HCT116 (cell line): ENCODE results near the gene LYSMD3. TPM values are rescaled to one million over a fixed set of nuclear protein-coding genes. Genes with fewer than 3 reads are reported as not detected.

Experiments used
- ATAC-seq: fragments of 200-7000 bp; cut with Tn5 transposase; 2 replicates; pipeline ENCODE4 v1.9.1; 2020; ENCODE audit warnings: mild to moderate bottlenecking, moderate library complexity
- BruUV-seq: library from RNA; stranded (reverse); fragments of 400-500 nt; replicated peaks from 2 replicates; lab custom pipeline; 2021; lab: Mats Ljungman, UMichigan
- CTCF ChIA-PET: fragments of 300-600 bp; sonication (Branson Sonifier 250); formaldehyde crosslinking; loops from one replicate; lab custom pipeline; 2021; ENCODE audit warnings: antibody characterized with exemption; lab: Charles Lee
- POLR2A ChIA-PET: fragments of 300-600, 350-600 bp; sonication (Branson Sonifier 250); formaldehyde crosslinking; loops from one replicate; lab custom pipeline; 2021; ENCODE audit warnings: antibody characterized with exemption; lab: Charles Lee
- RAD21 ChIA-PET, 2 experiments: fragments of 300-600 bp; sonication (Branson Sonifier 250); formaldehyde crosslinking; loops; one replicate each; lab custom pipeline; 2023; ENCODE audit warnings: low total read pairs in 2 of 2; ENCODE audit not compliant: uncharacterized antibody in 2 of 2, unreplicated experiment in 2 of 2, low non-redundant PET in 1 of 2; lab: Charles Lee
- DNase-seq: peaks from one replicate; pipeline ENCODE4 v3.0.0-alpha.2; 2010; ENCODE audit warnings: low read depth, low spot score
- H2AFZ ChIP-seq: fragments of 200-600 bp; shearing (Covaris generic), sonication (generic); 2 replicates; pipeline ENCODE4 v1.6.1; 2017; ENCODE audit warnings: low read depth, mixed run types, mixed read lengths, antibody characterized with exemption, low read length; ENCODE audit not compliant: poor library complexity, severe bottlenecking
- H3K27ac ChIP-seq: 2 replicates; pipeline ENCODE4 v1.5.1; 2012; ENCODE audit warnings: low read depth, low read length
- H3K27me3 ChIP-seq: fragments of 200-600 bp; sonication (generic); 2 replicates; pipeline ENCODE4 v1.6.1; 2016; ENCODE audit warnings: mixed run types, low read length, mixed read lengths; ENCODE audit not compliant: insufficient read depth
- H3K36me3 ChIP-seq, 2 experiments: fragments of 200-500 bp in 1 of 2; fragments of 200-600 bp in 1 of 2; sonication (Bioruptor generic) in 1 of 2; sonication (generic) in 1 of 2; 2 replicates each; pipeline versions ENCODE4 v1.5.1 to v1.6.1; 2014 to 2016; ENCODE audit warnings: low read length in 2 of 2, inconsistent platforms in 1 of 2, mixed read lengths in 1 of 2, mixed run types in 1 of 2; ENCODE audit not compliant: insufficient read depth in 2 of 2, control insufficient read depth in 1 of 2
- H3K4me1 ChIP-seq, 2 experiments: fragments of 200-600 bp in 1 of 2; sonication (generic) in 1 of 2; 2 replicates each; pipeline versions ENCODE4 v1.5.1 to v1.6.1; 2012 to 2017; ENCODE audit warnings: low read length in 2 of 2, inconsistent platforms in 1 of 2, mild to moderate bottlenecking in 1 of 2, mixed read lengths in 1 of 2, mixed run types in 1 of 2, moderate library complexity in 1 of 2; ENCODE audit not compliant: insufficient read depth in 2 of 2, control insufficient read depth in 1 of 2
- H3K4me2 ChIP-seq: fragments of 200-600 bp; sonication (generic); 2 replicates; pipeline ENCODE4 v1.6.1; 2017; ENCODE audit warnings: mixed run types, low read length, mixed read lengths
- H3K4me3 ChIP-seq, 2 experiments: fragments of 200-600 bp in 1 of 2; sonication (generic) in 1 of 2; replicated peaks in 1 of 2; 2 replicates each; pipeline ENCODE4 v1.5.1; 2011 to 2016; ENCODE audit warnings: low read length in 2 of 2, control low read depth in 1 of 2, low read depth in 1 of 2, mild to moderate bottlenecking in 1 of 2, mixed read lengths in 1 of 2, mixed run types in 1 of 2
- H3K79me2 ChIP-seq: fragments of 200-600 bp; sonication (generic); 2 replicates; pipeline ENCODE4 v1.6.1; 2017; ENCODE audit warnings: mild to moderate bottlenecking, mixed run types, low read length, moderate library complexity, mixed read lengths; ENCODE audit not compliant: insufficient read depth
- H3K9ac ChIP-seq: fragments of 200-600 bp; sonication (generic); 2 replicates; pipeline ENCODE4 v1.6.1; 2016; ENCODE audit warnings: low read length, mixed read lengths
- H3K9me2 ChIP-seq: fragments of 200-600 bp; sonication (generic), shearing (Covaris generic); 2 replicates; pipeline ENCODE4 v1.6.1; 2017; ENCODE audit warnings: mixed run types, mild to moderate bottlenecking, moderate library complexity; ENCODE audit not compliant: insufficient read depth
- H3K9me3 ChIP-seq, 2 experiments: fragments of 200-500 bp in 1 of 2; fragments of 200-600 bp in 1 of 2; sonication (Bioruptor generic) in 1 of 2; sonication (generic) in 1 of 2; 2 replicates each; pipeline ENCODE4 v1.6.1; 2014 to 2017; ENCODE audit warnings: low read length in 2 of 2, mixed read lengths in 2 of 2, inconsistent platforms in 1 of 2, low read depth in 1 of 2, mild to moderate bottlenecking in 1 of 2, mixed run types in 1 of 2, moderate library complexity in 1 of 2; ENCODE audit not compliant: control insufficient read depth in 1 of 2, insufficient read depth in 1 of 2
- H4K20me1 ChIP-seq: fragments of 200-600 bp; sonication (generic), shearing (Covaris generic); 2 replicates; pipeline ENCODE4 v1.6.1; 2017; ENCODE audit warnings: mixed run types, mild to moderate bottlenecking, moderate library complexity; ENCODE audit not compliant: insufficient read depth
- ATF3 ChIP-seq: IDR thresholded peaks from 2 replicates; pipeline ENCODE4 v1.6.1; 2012
- CBX3 ChIP-seq: IDR thresholded peaks from 2 replicates; pipeline ENCODE4 v1.6.1; 2012; ENCODE audit warnings: low read depth
- CEBPB ChIP-seq: IDR thresholded peaks from 2 replicates; pipeline ENCODE4 v1.6.1; 2012; ENCODE audit warnings: low read depth
- CTCF ChIP-seq, 3 experiments: fragments of 200-600 bp in 1 of 3; sonication (generic) in 1 of 3; IDR thresholded peaks in 2 of 3; conservative IDR thresholded peaks in 1 of 3; 2 replicates each; pipeline ENCODE4 v1.5.1; 2012 to 2017; ENCODE audit warnings: low read depth in 2 of 3, low read length in 2 of 3, antibody characterized with exemption in 1 of 3, borderline replicate concordance in 1 of 3, control low read depth in 1 of 3, mild to moderate bottlenecking in 1 of 3, mixed read lengths in 1 of 3, mixed run types in 1 of 3, moderate library complexity in 1 of 3; ENCODE audit not compliant: insufficient read depth in 1 of 3
- EGR1 ChIP-seq: IDR thresholded peaks from 2 replicates; pipeline ENCODE4 v1.6.1; 2012; ENCODE audit warnings: low read depth
- ELF1 ChIP-seq: IDR thresholded peaks from 2 replicates; pipeline ENCODE4 v1.6.1; 2012; ENCODE audit warnings: low read depth, borderline replicate concordance
- FOSL1 ChIP-seq: IDR thresholded peaks from 2 replicates; pipeline ENCODE4 v1.6.1; 2012; ENCODE audit warnings: low read depth
- JUND ChIP-seq: IDR thresholded peaks from 2 replicates; pipeline ENCODE4 v1.6.1; 2012
- POLR2A ChIP-seq: IDR thresholded peaks from 2 replicates; pipeline ENCODE4 v1.7.0; 2011; ENCODE audit warnings: borderline replicate concordance; ENCODE audit not compliant: insufficient read depth, insufficient read length; ENCODE audit errors: extremely low read depth
- RAD21 ChIP-seq: IDR thresholded peaks from 2 replicates; pipeline ENCODE4 v1.6.1; 2012; ENCODE audit warnings: low read depth, mild to moderate bottlenecking
- SIN3A ChIP-seq: IDR thresholded peaks from 2 replicates; pipeline ENCODE4 v1.6.1; 2012; ENCODE audit warnings: low read depth
- TCF7L2 ChIP-seq: IDR thresholded peaks from 2 replicates; pipeline ENCODE4 v1.7.0; 2011; ENCODE audit warnings: borderline replicate concordance, inconsistent platforms; ENCODE audit not compliant: insufficient read depth, insufficient read length; ENCODE audit errors: extremely low read depth
- YY1 ChIP-seq: IDR thresholded peaks from 2 replicates; pipeline ENCODE4 v1.6.1; 2011; ENCODE audit warnings: low read length, low read depth, moderate library complexity, mild to moderate bottlenecking; ENCODE audit not compliant: insufficient replicate concordance; ENCODE audit errors: extremely low read depth
- intact Hi-C: fragments of 100-400 bp; cut with micrococcal nuclease; formaldehyde crosslinking; loops from 2 replicates; pipeline ENCODE4 v1.10.0; 2022
- total RNA-seq: library from RNA; stranded (reverse); gene quantifications from one replicate; pipeline ENCODE4 v1.2.1, GENCODE V29; 2021; ENCODE audit not compliant: unreplicated experiment
- TF ChIP-seq, protein P1 (sequence below): IDR thresholded peaks from 2 replicates; pipeline ENCODE4 v1.6.1; 2011; ENCODE audit warnings: mild to moderate bottlenecking, low read length, moderate library complexity; ENCODE audit not compliant: insufficient replicate concordance; ENCODE audit errors: extremely low read depth

Gene LYSMD3
- total RNA-seq, 1 experiment from 2014 or later: 18.0 TPM

DNA sequence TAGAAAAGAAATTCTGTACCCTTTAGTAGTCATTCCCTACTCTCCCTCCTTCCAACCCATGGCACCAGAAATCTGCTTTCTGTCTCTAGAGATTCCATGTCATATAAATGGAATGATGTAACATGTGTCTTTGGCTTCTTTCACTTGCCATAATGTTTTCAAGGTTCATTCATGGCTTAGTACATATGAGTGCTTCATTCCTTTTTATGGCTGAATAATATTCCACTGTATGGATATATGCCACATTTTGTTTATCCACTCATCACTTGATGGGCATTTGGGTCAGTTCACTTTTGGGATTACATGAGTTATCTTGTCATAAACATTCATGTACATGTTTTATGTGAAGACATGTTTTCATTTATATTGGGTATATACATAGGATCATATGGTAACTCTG, 35.3 kb downstream of the LYSMD3 start:
- H3K36me3 ChIP-seq: peaks cover 6 to 12% of the 10 kb centered on the region in 2 experiments; a peak in 3 of 4 replicates
- ChIA-PET RAD21 (no interaction called here), CTCF (no interaction called here), POLR2A (no interaction called here)
- no peak overlapping the region for H3K27ac ChIP-seq
- DNase-seq: no peak
- H3K9me2 ChIP-seq: no peaks in the 10 kb centered on the region
- TF ChIP-seq ATF3 (no peak), ELF1 (no peak), SIN3A (no peak), YY1 (no peak), EGR1 (no peak), FOSL1 (no peak), CTCF (IDR thresholded peaks at IDR 0.05 in 2 of 3, conservative IDR thresholded peaks at IDR 0.05 in 1 of 3; ENCODE audit: borderline replicate concordance in 1 of 3, insufficient read depth in 1 of 3, low read depth in 2 of 3, low read length in 2 of 3) (no peak), POLR2A (no peak), JUND (no peak), TCF7L2 (no peak), CBX3 (no peak), CEBPB (no peak), RAD21 (no peak)
- TF ChIP-seq, protein P1, sequence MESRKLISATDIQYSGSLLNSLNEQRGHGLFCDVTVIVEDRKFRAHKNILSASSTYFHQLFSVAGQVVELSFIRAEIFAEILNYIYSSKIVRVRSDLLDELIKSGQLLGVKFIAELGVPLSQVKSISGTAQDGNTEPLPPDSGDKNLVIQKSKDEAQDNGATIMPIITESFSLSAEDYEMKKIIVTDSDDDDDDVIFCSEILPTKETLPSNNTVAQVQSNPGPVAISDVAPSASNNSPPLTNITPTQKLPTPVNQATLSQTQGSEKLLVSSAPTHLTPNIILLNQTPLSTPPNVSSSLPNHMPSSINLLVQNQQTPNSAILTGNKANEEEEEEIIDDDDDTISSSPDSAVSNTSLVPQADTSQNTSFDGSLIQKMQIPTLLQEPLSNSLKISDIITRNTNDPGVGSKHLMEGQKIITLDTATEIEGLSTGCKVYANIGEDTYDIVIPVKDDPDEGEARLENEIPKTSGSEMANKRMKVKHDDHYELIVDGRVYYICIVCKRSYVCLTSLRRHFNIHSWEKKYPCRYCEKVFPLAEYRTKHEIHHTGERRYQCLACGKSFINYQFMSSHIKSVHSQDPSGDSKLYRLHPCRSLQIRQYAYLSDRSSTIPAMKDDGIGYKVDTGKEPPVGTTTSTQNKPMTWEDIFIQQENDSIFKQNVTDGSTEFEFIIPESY: no peak
- no peak overlapping the region for H3K9ac ChIP-seq
- H4K20me1 ChIP-seq: no peaks in the 10 kb centered on the region
- no peaks in the 10 kb centered on the region for H3K9me3 ChIP-seq
- H3K4me1 ChIP-seq: no peaks in the 10 kb centered on the region
- H3K79me2 ChIP-seq: no peaks in the 10 kb centered on the region
- H3K27me3 ChIP-seq: no peaks in the 10 kb centered on the region
- no peak overlapping the region for H3K4me2 ChIP-seq
- no peak overlapping the region for H3K4me3 ChIP-seq
- ATAC-seq: no peak
- no peak overlapping the region for H2AFZ ChIP-seq
- intact Hi-C loops: no loop called here
- BruUV-seq: no TSS peak
